Cortex of kidney (tissue), 1 donor: ENCODE results near the gene CREBBP.
A peak's percentile ranks its signal among the peaks of the same experiment; 100 is the strongest.
"Not testable (repeated sequence)": the region's sequence is repeated elsewhere in the genome, so short reads cannot be mapped to it uniquely, and the experiment has no call there.

Experiments
- DNase-seq: peaks from one replicate; lab custom pipeline; 2025; lab: John Stamatoyannopoulos, UW

The CREBBP gene

GRCh38 chr16:3880623-3881498, at the start of gene CREBBP:
Gene CREBBP, minus strand, starts transcription at chr16:3880713. Its CDS starts 797 bp downstream, at chr16:3879916.
- DNase-seq: peak; percentile 85

DNA sequence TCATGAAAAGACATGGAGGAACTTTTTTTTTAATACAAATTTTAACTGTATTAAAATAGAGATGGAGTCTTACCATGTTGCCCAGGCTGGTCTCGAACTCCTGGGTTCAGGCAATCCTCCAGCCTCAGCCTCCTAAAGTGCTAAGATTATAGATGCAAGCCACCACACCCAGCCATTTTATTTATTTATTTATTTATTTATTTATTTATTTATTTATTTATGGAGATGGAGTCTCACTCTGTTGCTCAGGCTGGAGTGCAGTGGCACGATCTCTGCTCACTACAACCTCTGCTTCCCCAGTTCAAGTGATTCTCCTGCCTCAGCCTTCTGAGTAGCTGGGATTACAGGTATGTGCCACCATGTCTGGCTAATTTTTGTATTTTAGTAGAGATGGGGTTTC, 46.6 kb upstream of the CREBBP start:
- not testable (repeated sequence) for DNase-seq

GRCh38 chr16:3924763-3925162, 44.2 kb upstream of the CREBBP start:
- DNase-seq: no peak

DNA sequence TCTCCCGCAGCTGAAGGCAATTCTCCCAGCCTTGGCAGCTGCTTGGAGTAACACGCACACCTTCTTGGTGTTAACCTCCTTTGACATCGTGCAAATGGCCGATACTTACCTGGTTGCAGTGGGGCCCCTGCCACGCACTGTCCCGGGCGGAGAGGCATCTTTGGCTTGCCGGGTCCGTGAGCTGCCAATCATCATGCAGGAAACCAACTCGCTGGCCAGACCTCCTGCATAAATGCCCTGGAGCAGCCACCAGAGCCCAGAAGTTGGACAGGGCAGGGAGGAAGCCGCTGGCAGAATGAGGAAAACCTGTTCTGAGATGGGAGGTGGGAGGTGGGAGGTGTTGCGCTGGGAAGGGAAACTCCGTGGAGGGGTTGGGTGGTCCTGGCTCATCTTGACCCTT, 41.7 kb upstream of the CREBBP start:
- no peak for DNase-seq

GRCh38 chr16:3920206-3920605, 39.7 kb upstream of the CREBBP start:
- DNase-seq: no peak

DNA sequence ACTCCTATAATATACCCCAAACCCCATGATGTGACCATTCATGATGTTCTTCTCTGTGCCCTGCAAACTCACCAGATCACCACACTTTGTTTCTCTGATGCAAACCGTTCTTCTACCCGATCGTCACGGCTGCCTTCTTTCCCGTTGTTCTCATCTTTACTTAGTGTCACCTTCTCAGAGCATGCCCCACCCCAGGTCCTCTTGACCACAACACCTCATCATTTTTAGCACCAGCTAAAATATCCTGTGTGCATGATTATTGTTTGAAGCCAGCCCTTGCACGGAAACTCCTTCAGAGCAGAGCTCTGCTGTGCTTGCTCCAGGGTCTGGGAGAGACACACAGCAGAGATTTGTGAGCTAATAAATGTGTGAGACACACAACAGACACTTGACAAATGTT, 38.9 kb upstream of the CREBBP start:
- no peak for DNase-seq

- DNase-seq: no peak
These were observed 35.1 kb upstream of the CREBBP start for GRCh38 chr16:3915426-3916260.

GRCh38 chr16:3912897-3913296, 32.4 kb upstream of the CREBBP start:
- DNase-seq: no peak

DNA sequence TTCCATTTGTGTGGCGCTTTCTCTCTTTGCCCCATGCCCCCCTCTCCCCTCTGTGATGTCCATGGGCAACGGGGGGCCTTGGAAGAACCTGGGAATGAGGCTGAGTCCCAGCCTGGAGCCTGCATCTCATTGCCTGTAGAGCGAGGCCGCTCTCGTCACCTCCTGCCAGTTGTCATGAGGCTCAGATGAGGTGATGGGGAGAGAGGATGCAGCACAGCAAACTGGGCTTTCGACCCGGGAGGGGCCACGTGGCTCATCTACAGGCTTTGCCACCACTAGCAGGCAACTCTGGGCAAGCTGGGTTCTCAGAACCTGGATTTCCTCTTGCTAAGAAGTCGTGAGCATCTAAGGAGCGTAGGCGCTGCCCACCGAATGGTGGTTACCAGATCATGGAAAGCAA, 31.9 kb upstream of the CREBBP start:
- no peak for DNase-seq

DNA sequence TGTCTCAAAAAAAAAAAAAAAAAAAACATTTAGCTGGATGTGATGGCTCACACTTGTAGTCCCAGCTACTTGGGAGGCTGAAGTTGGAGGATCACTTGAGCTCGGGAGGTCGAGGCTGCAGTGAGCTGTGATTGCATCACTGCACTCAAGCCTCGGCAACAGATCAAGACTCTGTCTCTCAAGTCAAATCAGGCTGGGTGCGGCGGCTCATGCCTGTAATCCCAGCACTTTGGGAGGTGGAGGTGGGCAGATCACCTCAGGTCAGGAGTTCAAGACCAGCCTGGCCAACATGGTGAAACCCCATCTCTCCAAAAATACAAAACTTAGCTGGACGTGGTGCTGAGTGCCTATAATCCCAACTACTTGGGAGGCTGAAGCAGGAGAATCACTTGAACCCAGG, 31.2 kb upstream of the CREBBP start:
- not testable (repeated sequence) for DNase-seq

DNA sequence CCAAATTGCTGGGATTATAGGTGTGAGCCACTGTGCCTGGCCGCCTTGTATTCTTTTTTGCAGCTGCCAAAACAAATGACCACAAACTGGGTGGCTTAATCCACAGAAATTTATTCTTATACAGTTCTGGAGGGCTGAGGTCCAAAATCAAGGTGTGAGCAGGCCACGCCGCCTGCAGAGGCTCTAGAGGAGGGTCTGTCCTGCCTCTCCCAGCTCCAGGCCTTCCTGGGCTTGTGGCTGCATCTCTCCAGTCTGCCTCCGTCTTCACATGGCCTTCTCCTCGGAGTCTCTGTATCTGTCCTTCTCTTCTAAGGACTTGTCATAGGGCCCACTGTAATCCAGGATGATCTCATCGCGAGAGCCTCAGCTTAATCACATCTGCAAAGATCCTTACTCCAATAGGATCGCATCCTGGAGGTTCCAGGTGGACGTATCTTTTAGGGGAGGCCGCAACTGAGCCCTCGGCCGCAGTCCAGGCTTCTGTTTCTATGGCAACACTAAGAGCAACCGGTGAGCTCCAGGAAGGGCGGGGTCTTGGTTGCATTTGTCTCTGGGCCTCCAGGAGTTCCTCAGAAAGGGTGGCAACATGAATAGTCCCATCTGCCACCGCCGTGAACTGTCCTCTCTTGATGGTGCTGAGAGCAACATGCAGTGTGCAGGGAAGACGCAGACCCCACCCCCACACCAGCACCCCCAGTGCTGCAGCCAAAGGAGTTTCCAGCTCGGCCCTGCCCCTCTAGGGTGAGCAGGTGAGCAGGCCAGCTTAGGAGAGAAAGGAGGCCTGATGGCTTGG, 29.5 kb upstream of the CREBBP start:
- DNase-seq: no peak

GRCh38 chr16:3908951-3909437, 28.5 kb upstream of the CREBBP start:
- no peak for DNase-seq

GRCh38 chr16:3907586-3907985, 27.1 kb upstream of the CREBBP start:
- DNase-seq: no peak

- DNase-seq: no peak
These were observed 25.9 kb upstream of the CREBBP start for GRCh38 chr16:3906363-3906762.

- DNase-seq: no peak
These were observed 24.4 kb upstream of the CREBBP start for GRCh38 chr16:3904875-3905274.

- DNase-seq: no peak
These were observed 9.6 kb upstream of the CREBBP start for GRCh38 chr16:3890091-3890490.

- no peak for DNase-seq
These were observed 8.5 kb upstream of the CREBBP start for GRCh38 chr16:3889059-3889458.

DNA sequence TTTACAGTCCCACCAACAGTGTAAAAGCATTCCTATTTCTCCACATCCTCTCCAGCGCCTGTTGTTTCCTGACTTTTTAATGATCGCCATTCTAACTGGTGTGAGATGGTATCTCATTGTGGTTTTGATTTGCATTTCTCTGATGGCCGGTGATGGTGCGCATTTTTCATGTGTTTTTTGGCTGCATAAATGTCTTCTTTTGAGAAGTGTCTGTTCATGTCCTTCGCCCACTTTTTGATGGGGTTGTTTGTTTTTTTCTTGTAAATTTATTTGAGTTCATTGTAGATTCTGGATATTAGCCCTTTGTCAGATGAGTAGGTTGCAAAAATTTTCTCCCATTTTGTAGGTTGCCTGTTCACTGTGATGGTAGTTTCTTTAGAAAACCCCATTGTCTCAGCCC, 5.5 kb upstream of the CREBBP start:
- not testable (repeated sequence) for DNase-seq

DNA sequence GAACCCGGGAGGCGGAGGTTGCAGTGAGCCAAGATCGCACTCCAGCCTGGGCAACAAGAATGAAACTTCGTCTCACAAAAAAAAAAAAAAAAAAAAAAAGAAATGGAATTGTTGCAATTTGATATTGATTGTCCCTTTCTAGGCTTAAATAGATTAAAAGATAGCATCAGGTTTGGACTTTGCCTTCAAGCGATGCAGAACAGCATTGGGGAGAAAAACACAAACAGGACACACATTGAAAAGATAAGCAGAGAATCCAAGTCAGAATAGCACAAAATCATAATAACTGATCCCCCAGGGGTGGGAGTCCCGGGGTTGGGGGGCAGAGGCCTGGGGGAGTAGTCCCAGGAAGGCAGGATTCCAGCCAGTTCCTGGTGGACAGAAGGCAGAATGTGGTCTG, 3.9 kb upstream of the CREBBP start:
- DNase-seq: no peak

GRCh38 chr16:3882531-3882930, 2.0 kb upstream of the CREBBP start:
- DNase-seq: no peak

DNA sequence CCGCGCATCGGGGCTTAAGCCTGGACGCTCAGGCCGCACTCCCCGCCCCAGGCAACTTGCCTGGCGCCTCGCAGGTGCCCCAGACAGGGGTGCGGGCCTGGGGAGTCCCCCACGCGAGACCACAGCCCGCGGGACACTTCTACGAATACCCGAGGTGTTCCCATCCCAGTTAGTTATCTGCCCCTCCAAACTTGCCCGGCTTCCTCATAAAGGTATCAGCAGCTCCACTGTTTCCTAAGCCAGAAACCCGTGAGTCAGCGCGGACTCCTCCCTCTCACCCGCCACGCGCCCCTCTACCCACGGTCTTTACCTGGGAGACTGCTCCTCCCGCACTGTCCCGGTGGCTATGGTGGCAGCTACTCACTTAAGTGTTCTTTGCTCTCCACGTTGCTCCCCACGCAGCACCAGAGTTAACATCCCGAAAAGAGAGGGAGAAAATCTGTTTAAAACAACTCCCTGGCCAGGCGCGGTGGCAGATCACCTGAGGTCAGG, 1.0 kb upstream of the CREBBP start:
- DNase-seq: no peak
